GM19238 (cell line): ENCODE data around the gene TFCP2L1.
"Not testable (repeated sequence)": the region's sequence is repeated elsewhere in the genome, so short reads cannot be mapped to it uniquely, and the experiment has no call there.

Experiments
- DNase-seq: peaks from one replicate; pipeline ENCODE4 v3.0.0; 2011; ENCODE audit warnings: low spot score; ENCODE audit not compliant: insufficient read length

TFCP2L1 gene

GRCh38 chr2:121242976-121243375 is 42.0 kb downstream of the TFCP2L1 start:
- DNase-seq: no peak

DNA sequence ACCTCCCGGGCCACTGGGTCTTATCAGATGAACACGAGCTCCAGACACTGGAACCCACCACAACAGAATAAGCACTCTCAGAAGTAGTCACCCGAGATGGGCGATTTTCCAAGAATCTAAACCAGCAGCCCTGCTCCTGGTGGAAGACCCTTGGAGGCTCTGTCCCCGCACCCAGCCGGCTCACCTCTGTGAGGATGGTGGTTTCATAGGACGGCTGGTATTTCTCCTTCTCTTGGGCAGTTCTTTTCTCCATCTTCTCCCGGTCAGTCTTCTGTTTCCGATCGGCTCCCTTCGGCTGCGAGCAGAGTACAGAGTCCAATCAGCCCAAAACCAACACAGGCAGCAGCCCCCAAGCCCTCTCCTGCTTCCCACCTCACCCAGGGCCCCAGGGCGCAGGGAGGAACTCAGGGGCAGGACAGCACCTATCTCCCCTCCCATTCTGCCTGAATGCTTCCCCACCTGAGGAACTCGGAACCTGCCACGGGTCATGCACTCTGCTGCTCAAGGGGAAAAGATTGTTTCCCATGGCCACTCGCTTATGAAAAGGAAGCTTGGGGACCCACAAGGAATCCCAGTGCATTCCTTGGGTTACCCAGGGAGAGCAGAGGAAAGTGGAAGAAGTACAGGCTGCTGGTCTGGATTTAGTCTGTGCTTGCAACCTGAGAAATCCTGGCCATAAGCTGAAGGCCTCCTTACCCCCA is 42.7 kb downstream of the TFCP2L1 start:
- no peak for DNase-seq

GRCh38 chr2:121241466-121241865 is 43.5 kb downstream of the TFCP2L1 start:
- DNase-seq: no peak

DNA sequence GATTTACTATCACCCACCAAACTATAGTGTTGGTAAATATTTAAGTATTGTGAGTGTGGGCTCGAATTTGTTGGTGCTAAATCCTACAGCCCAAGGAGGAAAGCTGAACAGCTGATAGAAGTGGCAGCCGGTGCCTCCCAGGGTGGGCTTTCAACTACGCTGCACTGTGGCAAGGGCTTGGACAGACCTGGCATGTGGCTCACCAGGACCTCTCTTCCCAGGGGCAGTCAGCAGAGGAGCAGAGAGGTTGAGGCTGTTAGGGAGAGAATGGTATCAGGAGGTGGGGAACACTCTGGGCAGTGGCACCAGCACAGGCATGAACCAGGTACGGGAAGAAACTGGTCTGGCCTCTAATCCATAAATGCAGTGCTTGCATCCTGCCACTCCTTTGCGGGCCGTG is 44.6 kb downstream of the TFCP2L1 start:
- no peak for DNase-seq

- DNase-seq: no peak
These were observed 45.0 kb downstream of the TFCP2L1 start for GRCh38 chr2:121239969-121240368.

DNA sequence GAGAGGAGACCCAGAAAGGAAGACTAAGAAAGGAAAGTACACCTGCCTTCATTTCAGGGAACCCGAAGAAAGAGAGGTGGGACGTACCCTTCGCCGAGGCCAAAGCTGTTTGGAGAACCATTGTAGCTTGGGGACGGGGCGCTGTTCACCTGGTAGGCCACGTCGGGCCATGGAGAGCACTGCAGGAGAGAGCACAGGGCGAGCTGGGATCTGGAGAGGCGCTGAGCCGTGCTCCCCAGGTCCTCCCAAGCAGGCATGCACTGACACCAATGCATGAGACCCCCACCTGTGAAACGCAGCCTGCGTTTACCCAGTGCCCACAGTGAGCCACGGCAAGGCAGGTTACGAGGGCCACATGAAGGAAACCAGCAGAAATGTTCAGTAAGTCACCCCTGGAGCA is 45.5 kb downstream of the TFCP2L1 start:
- DNase-seq: no peak

GRCh38 chr2:121238828-121239227 is 46.2 kb downstream of the TFCP2L1 start:
- no peak for DNase-seq

DNA sequence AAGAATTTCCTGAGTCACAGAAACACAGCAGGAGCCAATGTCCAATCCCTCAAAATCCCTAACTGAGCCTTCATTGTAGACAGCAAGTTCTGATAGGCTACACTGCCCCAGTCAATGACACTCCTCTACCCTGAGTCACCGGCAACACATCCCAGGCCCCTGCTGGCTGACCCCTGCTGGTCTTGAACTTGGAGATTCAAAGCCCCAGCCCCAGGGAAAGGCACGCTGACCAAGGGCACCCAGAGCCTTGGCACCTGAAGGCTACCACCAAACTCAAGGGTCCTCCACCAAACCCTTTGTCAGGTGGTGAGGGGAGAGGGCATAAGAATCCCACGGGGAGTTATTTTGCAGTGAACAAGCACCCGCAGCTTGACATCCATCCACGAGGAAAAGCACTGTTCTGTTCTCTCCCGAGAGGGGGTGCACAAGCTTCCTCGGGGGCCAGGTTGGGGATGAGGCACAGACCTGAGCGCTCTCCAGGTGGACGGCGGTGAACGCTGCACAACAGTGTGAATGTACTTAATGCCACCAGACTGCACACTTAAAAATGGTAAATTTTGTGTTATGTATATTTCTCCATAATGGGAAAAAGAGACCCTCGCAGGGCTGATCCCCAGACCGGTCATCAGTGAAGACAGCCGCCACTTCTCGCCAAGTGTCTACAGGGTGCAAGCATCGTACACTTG is 46.9 kb downstream of the TFCP2L1 start:
- DNase-seq: no peak

- DNase-seq: no peak
These were observed 47.5 kb downstream of the TFCP2L1 start for GRCh38 chr2:121237336-121237979.

DNA sequence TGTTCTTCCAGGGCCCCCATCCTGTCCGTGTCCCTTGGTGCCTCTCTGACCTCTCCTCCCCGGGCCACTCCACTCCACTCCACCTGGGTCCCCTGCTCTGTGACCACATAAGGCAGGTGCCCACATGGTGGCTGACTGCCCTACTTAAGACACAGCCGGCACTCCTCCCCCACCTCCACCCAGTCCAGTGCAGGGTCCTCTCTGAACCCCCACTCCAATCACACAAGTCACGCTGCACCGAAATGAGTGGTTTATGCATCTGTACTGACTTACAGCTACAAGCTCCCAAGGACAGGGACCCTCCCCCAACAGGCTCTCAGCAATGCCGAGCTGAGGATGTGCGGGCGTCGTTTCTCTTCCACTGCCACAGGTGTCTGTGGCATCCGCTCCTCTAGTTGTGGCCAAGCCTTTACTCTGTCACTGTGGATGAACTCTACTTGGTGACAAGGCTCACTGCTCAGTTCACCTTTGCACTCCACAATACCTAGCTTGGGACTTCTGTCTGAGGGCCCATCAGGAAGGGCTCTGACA is 48.3 kb downstream of the TFCP2L1 start:
- no peak for DNase-seq

GRCh38 chr2:121236101-121236640 is 48.8 kb downstream of the TFCP2L1 start:
- DNase-seq: no peak

DNA sequence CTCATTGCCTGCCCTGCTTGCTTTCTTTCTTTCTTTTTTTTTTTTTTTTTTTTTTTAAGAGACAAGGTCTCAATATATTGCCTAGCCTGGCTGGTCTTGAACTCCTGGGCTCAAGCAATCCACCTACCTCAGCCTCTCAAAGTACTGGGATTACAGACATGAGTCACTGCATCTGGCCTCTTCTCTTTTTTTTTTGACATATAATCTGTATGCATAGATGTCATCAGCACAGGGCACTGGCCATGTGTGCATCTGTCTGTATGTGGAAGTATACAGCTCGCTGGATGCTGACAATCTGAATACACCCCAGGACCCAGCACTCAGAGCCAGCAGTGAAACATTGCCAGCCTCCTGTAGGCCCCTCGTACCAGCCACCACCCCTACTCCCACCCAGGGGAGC is 49.5 kb downstream of the TFCP2L1 start:
- no peak for DNase-seq

DNA sequence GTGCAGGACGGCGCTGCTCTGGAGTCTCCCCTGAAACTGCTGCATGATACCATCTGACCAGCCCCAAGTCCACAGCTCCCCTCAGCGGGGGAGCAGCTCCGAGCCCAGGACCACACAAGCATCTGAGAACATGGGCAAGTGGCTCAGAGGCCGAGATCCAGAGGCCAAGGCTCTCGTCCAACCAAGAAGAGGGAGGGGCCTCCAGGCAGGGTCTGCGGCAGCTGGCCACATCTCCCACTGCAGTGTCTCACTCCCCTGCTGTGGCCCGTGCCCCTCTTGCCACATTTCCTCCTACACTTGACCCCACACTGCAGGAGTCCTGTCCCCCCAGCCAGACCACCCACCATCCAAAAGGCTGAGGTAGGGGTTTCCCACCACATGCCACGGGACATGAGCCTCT is 50.2 kb downstream of the TFCP2L1 start:
- no peak for DNase-seq

DNA sequence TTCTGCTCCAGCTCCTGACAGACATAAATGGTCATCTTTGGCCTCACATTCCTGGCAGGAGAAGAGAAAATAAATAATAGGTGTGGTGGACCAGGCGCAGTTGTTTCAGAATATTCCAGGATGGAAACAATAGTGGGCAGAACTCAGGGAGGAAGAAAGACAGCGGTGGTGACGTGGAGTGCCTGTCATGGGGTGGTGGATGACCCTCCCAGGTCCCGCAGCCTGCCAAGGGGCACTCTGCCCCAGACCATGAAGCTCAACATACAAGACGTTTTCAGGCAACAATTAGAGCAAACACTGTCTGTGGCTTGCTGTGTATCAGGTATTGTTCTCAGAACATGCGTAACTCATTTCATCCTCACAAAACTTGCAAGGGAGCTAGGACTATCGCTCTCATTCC is 50.9 kb downstream of the TFCP2L1 start:
- no peak for DNase-seq

GRCh38 chr2:121233486-121234110 is 51.4 kb downstream of the TFCP2L1 start:
- DNase-seq: no peak

DNA sequence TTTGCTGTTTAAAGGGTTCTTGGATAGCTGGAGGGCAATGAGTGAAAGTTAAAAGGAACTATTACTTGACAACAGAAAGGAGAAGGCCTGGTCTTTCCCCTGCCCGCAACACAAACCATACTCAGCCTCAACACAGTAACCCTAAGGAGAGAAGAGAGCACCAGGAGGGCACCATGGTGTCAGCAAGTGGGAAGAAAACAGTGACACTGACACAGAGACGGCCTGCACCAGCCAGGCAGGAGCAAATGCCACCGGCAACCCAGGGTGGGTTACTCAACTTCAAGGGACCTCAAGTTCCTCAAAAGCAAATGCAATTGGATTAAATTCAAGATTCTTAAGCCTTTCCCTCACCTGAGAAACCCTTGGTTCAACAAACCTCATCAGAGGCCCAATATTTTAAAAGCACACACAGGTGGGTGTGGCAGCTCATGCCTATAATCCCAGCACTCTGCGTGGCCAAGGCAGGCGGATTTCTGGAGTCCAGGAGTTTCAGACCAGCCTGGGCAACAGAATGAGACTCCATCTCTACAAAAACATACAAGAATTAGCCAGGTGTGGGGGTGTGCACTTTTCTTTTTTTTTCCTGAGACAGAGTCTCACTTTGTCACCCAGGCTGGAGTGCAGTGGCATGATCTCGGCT is 52.3 kb downstream of the TFCP2L1 start:
- DNase-seq: no peak

GRCh38 chr2:121231385-121232000 is 53.5 kb downstream of the TFCP2L1 start:
- no peak for DNase-seq

GRCh38 chr2:121228521-121228920 is 56.5 kb downstream of the TFCP2L1 start:
- DNase-seq: no peak

DNA sequence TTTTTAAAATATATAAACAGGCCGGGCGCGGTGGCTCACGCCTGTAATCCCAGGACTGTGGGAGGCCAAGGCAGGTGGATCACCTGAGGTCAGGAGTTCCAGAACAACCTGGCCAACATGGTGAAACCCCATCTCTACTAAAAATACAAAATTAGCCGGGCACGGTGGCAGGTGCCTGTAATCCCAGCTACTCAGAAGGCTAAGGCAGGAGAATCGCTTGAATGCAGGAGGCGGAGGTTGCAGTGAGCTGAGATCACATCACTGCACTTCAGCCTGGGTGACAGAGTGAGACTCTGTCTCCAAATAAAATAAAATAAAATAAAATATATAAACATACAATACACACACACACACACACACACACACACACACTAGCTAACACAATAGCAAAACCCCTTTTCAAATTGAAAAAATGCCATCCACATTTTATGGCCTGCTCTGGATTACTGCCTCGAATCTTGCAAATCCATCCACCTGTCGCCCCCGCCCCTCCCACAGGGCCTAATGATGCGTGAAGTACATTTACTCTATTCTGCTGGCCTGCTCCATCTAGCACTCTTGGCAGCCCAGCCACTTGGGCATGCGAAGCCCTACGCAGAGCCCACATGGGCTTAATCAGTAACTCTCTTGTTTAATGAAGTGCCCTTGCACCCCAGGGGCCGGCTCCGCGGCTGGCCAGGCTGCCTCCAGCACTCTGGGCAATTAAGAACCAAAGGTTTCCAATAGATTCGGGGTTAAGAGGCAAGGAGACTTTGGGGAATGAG is 57.4 kb downstream of the TFCP2L1 start:
- not testable (repeated sequence) for DNase-seq

DNA sequence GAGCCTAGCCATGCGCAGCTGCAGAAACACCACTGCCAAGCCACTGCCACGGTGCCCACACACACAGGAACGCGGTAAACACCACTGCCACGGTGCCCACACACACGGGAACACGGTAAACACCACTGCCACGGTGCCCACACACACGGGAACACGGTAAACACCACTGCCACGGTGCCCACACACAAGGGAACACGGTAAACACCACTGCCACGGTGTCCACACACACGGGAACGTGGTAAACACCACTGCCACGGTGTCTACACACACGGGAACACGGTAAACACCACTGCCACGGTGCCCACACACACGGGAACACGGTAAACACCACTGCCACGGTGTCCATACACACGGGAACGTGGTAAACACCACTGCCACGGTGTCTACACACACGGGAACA is 59.3 kb downstream of the TFCP2L1 start:
- not testable (repeated sequence) for DNase-seq
